HCT116 (cell line): ENCODE measurements around the gene CPSF4L. TPM values are rescaled to one million over a fixed set of nuclear protein-coding genes. Genes with fewer than 3 reads are reported as not detected.

Experiments
- ATAC-seq: fragments of 200-7000 bp; cut with Tn5 transposase; 2 replicates; pipeline ENCODE4 v1.9.1; 2020; ENCODE audit warnings: mild to moderate bottlenecking, moderate library complexity
- BruUV-seq: library from RNA; stranded (reverse); fragments of 400-500 nt; replicated peaks from 2 replicates; lab custom pipeline; 2021; lab: Mats Ljungman, UMichigan
- CTCF ChIA-PET: fragments of 300-600 bp; sonication (Branson Sonifier 250); formaldehyde crosslinking; loops from one replicate; lab custom pipeline; 2021; ENCODE audit warnings: antibody characterized with exemption; lab: Charles Lee
- POLR2A ChIA-PET: fragments of 300-600, 350-600 bp; sonication (Branson Sonifier 250); formaldehyde crosslinking; loops from one replicate; lab custom pipeline; 2021; ENCODE audit warnings: antibody characterized with exemption; lab: Charles Lee
- RAD21 ChIA-PET, 2 experiments: fragments of 300-600 bp; sonication (Branson Sonifier 250); formaldehyde crosslinking; loops; one replicate each; lab custom pipeline; 2023; ENCODE audit warnings: low total read pairs in 2 of 2; ENCODE audit not compliant: uncharacterized antibody in 2 of 2, unreplicated experiment in 2 of 2, low non-redundant PET in 1 of 2; lab: Charles Lee
- DNase-seq: peaks from one replicate; pipeline ENCODE4 v3.0.0-alpha.2; 2010; ENCODE audit warnings: low read depth, low spot score
- H2AFZ ChIP-seq: fragments of 200-600 bp; shearing (Covaris generic), sonication (generic); 2 replicates; pipeline ENCODE4 v1.6.1; 2017; ENCODE audit warnings: low read depth, mixed run types, mixed read lengths, antibody characterized with exemption, low read length; ENCODE audit not compliant: poor library complexity, severe bottlenecking
- H3K27ac ChIP-seq: 2 replicates; pipeline ENCODE4 v1.5.1; 2012; ENCODE audit warnings: low read depth, low read length
- H3K27me3 ChIP-seq: fragments of 200-600 bp; sonication (generic); 2 replicates; pipeline ENCODE4 v1.6.1; 2016; ENCODE audit warnings: mixed run types, low read length, mixed read lengths; ENCODE audit not compliant: insufficient read depth
- H3K36me3 ChIP-seq, 2 experiments: fragments of 200-500 bp in 1 of 2; fragments of 200-600 bp in 1 of 2; sonication (Bioruptor generic) in 1 of 2; sonication (generic) in 1 of 2; 2 replicates each; pipeline versions ENCODE4 v1.5.1 to v1.6.1; 2014 to 2016; ENCODE audit warnings: low read length in 2 of 2, inconsistent platforms in 1 of 2, mixed read lengths in 1 of 2, mixed run types in 1 of 2; ENCODE audit not compliant: insufficient read depth in 2 of 2, control insufficient read depth in 1 of 2
- H3K4me1 ChIP-seq, 2 experiments: fragments of 200-600 bp in 1 of 2; sonication (generic) in 1 of 2; 2 replicates each; pipeline versions ENCODE4 v1.5.1 to v1.6.1; 2012 to 2017; ENCODE audit warnings: low read length in 2 of 2, inconsistent platforms in 1 of 2, mild to moderate bottlenecking in 1 of 2, mixed read lengths in 1 of 2, mixed run types in 1 of 2, moderate library complexity in 1 of 2; ENCODE audit not compliant: insufficient read depth in 2 of 2, control insufficient read depth in 1 of 2
- H3K4me2 ChIP-seq: fragments of 200-600 bp; sonication (generic); 2 replicates; pipeline ENCODE4 v1.6.1; 2017; ENCODE audit warnings: mixed run types, low read length, mixed read lengths
- H3K4me3 ChIP-seq, 2 experiments: fragments of 200-600 bp in 1 of 2; sonication (generic) in 1 of 2; replicated peaks in 1 of 2; 2 replicates each; pipeline ENCODE4 v1.5.1; 2011 to 2016; ENCODE audit warnings: low read length in 2 of 2, control low read depth in 1 of 2, low read depth in 1 of 2, mild to moderate bottlenecking in 1 of 2, mixed read lengths in 1 of 2, mixed run types in 1 of 2
- H3K79me2 ChIP-seq: fragments of 200-600 bp; sonication (generic); 2 replicates; pipeline ENCODE4 v1.6.1; 2017; ENCODE audit warnings: mild to moderate bottlenecking, mixed run types, low read length, moderate library complexity, mixed read lengths; ENCODE audit not compliant: insufficient read depth
- H3K9ac ChIP-seq: fragments of 200-600 bp; sonication (generic); 2 replicates; pipeline ENCODE4 v1.6.1; 2016; ENCODE audit warnings: low read length, mixed read lengths
- H3K9me2 ChIP-seq: fragments of 200-600 bp; sonication (generic), shearing (Covaris generic); 2 replicates; pipeline ENCODE4 v1.6.1; 2017; ENCODE audit warnings: mixed run types, mild to moderate bottlenecking, moderate library complexity; ENCODE audit not compliant: insufficient read depth
- H3K9me3 ChIP-seq, 2 experiments: fragments of 200-500 bp in 1 of 2; fragments of 200-600 bp in 1 of 2; sonication (Bioruptor generic) in 1 of 2; sonication (generic) in 1 of 2; 2 replicates each; pipeline ENCODE4 v1.6.1; 2014 to 2017; ENCODE audit warnings: low read length in 2 of 2, mixed read lengths in 2 of 2, inconsistent platforms in 1 of 2, low read depth in 1 of 2, mild to moderate bottlenecking in 1 of 2, mixed run types in 1 of 2, moderate library complexity in 1 of 2; ENCODE audit not compliant: control insufficient read depth in 1 of 2, insufficient read depth in 1 of 2
- H4K20me1 ChIP-seq: fragments of 200-600 bp; sonication (generic), shearing (Covaris generic); 2 replicates; pipeline ENCODE4 v1.6.1; 2017; ENCODE audit warnings: mixed run types, mild to moderate bottlenecking, moderate library complexity; ENCODE audit not compliant: insufficient read depth
- EGR1 ChIP-seq: IDR thresholded peaks from 2 replicates; pipeline ENCODE4 v1.6.1; 2012; ENCODE audit warnings: low read depth
- EZH2 ChIP-seq: fragments of 200-600 bp; sonication (generic); IDR thresholded peaks from 2 replicates; pipeline ENCODE4 v1.6.1; 2017; ENCODE audit warnings: antibody characterized with exemption, mixed run types
- JUND ChIP-seq: IDR thresholded peaks from 2 replicates; pipeline ENCODE4 v1.6.1; 2012
- POLR2A ChIP-seq: IDR thresholded peaks from 2 replicates; pipeline ENCODE4 v1.7.0; 2011; ENCODE audit warnings: borderline replicate concordance; ENCODE audit not compliant: insufficient read depth, insufficient read length; ENCODE audit errors: extremely low read depth
- RAD21 ChIP-seq: IDR thresholded peaks from 2 replicates; pipeline ENCODE4 v1.6.1; 2012; ENCODE audit warnings: low read depth, mild to moderate bottlenecking
- SIN3A ChIP-seq: IDR thresholded peaks from 2 replicates; pipeline ENCODE4 v1.6.1; 2012; ENCODE audit warnings: low read depth
- ZNF274 ChIP-seq: fragments of 200-500 bp; sonication (Bioruptor generic); IDR thresholded peaks from 2 replicates; pipeline ENCODE4 v1.6.1; 2014; ENCODE audit warnings: mild to moderate bottlenecking, low read depth, low read length, inconsistent platforms
- intact Hi-C: fragments of 100-400 bp; cut with micrococcal nuclease; formaldehyde crosslinking; loops from 2 replicates; pipeline ENCODE4 v1.10.0; 2022
- total RNA-seq: library from RNA; stranded (reverse); gene quantifications from one replicate; pipeline ENCODE4 v1.2.1, GENCODE V29; 2021; ENCODE audit not compliant: unreplicated experiment
- TF ChIP-seq, protein P1 (sequence below), 3 experiments: fragments of 200-600 bp in 1 of 3; sonication (generic) in 1 of 3; IDR thresholded peaks in 2 of 3; conservative IDR thresholded peaks in 1 of 3; 2 replicates each; pipeline ENCODE4 v1.5.1; 2012 to 2017; ENCODE audit warnings: low read depth in 2 of 3, low read length in 2 of 3, antibody characterized with exemption in 1 of 3, borderline replicate concordance in 1 of 3, control low read depth in 1 of 3, mild to moderate bottlenecking in 1 of 3, mixed read lengths in 1 of 3, mixed run types in 1 of 3, moderate library complexity in 1 of 3; ENCODE audit not compliant: insufficient read depth in 1 of 3
- TF ChIP-seq, protein P2 (sequence below): IDR thresholded peaks from 2 replicates; pipeline ENCODE4 v1.6.1; 2012; ENCODE audit warnings: low read depth
- TF ChIP-seq, protein P3 (sequence below): IDR thresholded peaks from 2 replicates; pipeline ENCODE4 v1.6.1; 2012

Gene CPSF4L
- total RNA-seq, 1 experiment from 2014 or later, result not detected

DNA sequence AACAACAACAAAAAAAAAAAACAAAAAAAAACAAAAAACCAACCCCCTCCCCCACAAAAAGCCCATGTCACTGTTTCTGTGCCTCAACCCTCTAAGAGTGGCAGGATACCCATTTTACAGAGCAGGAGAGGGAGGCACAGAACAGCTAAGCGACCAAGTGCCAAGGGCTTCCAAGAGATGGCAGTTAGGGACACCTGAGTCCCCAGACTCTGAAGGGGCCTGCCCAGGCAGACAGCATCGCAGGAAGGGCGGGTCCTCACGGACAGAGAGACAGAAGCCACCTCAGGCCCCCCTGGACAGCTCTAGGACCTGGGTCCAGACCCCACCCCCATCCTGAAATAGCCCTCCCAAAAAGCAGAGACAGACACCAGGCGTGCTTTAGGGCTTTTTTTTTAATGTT is 21.6 kb upstream of the CPSF4L start:
- POLR2A ChIA-PET, result interaction anchor here (0.7 kb wide), 1 partner anchor 51 kb away, joined by 3 read pairs; a partner anchor contains a TSS
- H3K9ac ChIP-seq, result no peak overlapping the region

More for the DNA sequence above, 21.6 kb upstream of the CPSF4L start:
- ATAC-seq, result no peak
- Histone ChIP-seq H3K4me2 (no peak overlapping the region), H4K20me1 (no peaks in the 10 kb centered on the region), H3K9me3 (no peaks in the 10 kb centered on the region), H3K79me2 (peaks cover 19% of the 10 kb centered on the region; the same call in 1 of the 2 replicates), H2AFZ (no peak overlapping the region), H3K27me3 (no peaks in the 10 kb centered on the region), H3K4me3 (no peak overlapping the region), H3K9me2 (no peaks in the 10 kb centered on the region), H3K27ac (no peak overlapping the region)
- BruUV-seq, result no TSS peak
- CTCF ChIA-PET, result interaction anchor here (1.3 kb wide), 1 partner anchor 86 kb away, joined by 4 read pairs; no protein-coding TSS in a partner anchor
- TF ChIP-seq ZNF274 (no peak), EZH2 (no peak), RAD21 (no peak), POLR2A (no peak), SIN3A (no peak), JUND (no peak), EGR1 (no peak)
- TF ChIP-seq, protein P1, sequence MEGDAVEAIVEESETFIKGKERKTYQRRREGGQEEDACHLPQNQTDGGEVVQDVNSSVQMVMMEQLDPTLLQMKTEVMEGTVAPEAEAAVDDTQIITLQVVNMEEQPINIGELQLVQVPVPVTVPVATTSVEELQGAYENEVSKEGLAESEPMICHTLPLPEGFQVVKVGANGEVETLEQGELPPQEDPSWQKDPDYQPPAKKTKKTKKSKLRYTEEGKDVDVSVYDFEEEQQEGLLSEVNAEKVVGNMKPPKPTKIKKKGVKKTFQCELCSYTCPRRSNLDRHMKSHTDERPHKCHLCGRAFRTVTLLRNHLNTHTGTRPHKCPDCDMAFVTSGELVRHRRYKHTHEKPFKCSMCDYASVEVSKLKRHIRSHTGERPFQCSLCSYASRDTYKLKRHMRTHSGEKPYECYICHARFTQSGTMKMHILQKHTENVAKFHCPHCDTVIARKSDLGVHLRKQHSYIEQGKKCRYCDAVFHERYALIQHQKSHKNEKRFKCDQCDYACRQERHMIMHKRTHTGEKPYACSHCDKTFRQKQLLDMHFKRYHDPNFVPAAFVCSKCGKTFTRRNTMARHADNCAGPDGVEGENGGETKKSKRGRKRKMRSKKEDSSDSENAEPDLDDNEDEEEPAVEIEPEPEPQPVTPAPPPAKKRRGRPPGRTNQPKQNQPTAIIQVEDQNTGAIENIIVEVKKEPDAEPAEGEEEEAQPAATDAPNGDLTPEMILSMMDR (IDR thresholded peaks at IDR 0.05 in 2 of 3, conservative IDR thresholded peaks at IDR 0.05 in 1 of 3; ENCODE audit: borderline replicate concordance in 1 of 3, insufficient read depth in 1 of 3, low read depth in 2 of 3, low read length in 2 of 3), result no peak
- TF ChIP-seq, protein P2, sequence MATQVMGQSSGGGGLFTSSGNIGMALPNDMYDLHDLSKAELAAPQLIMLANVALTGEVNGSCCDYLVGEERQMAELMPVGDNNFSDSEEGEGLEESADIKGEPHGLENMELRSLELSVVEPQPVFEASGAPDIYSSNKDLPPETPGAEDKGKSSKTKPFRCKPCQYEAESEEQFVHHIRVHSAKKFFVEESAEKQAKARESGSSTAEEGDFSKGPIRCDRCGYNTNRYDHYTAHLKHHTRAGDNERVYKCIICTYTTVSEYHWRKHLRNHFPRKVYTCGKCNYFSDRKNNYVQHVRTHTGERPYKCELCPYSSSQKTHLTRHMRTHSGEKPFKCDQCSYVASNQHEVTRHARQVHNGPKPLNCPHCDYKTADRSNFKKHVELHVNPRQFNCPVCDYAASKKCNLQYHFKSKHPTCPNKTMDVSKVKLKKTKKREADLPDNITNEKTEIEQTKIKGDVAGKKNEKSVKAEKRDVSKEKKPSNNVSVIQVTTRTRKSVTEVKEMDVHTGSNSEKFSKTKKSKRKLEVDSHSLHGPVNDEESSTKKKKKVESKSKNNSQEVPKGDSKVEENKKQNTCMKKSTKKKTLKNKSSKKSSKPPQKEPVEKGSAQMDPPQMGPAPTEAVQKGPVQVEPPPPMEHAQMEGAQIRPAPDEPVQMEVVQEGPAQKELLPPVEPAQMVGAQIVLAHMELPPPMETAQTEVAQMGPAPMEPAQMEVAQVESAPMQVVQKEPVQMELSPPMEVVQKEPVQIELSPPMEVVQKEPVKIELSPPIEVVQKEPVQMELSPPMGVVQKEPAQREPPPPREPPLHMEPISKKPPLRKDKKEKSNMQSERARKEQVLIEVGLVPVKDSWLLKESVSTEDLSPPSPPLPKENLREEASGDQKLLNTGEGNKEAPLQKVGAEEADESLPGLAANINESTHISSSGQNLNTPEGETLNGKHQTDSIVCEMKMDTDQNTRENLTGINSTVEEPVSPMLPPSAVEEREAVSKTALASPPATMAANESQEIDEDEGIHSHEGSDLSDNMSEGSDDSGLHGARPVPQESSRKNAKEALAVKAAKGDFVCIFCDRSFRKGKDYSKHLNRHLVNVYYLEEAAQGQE, result no peak
- TF ChIP-seq, protein P3, sequence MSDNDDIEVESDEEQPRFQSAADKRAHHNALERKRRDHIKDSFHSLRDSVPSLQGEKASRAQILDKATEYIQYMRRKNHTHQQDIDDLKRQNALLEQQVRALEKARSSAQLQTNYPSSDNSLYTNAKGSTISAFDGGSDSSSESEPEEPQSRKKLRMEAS, result no peak
- TF ChIP-seq, all 23 proteins: peak for 0
- peaks cover 21 to 31% of the 10 kb centered on the region in 2 experiments; a peak in 3 of 4 replicates for H3K4me1 ChIP-seq
- RAD21 ChIA-PET, result no interaction called here
- DNase-seq, result no peak
- intact Hi-C loops, result no loop called here
- peaks cover 8 to 28% of the 10 kb centered on the region in 2 experiments; a peak in 3 of 4 replicates for H3K36me3 ChIP-seq
